ENCODE data around the gene POGZ. TPM values are rescaled to one million over a fixed set of nuclear protein-coding genes. Genes with fewer than 3 reads are reported as not detected.
"Not testable (repeated sequence)": the region's sequence is repeated elsewhere in the genome, so short reads cannot be mapped to it uniquely, and the experiment has no call there.

The POGZ gene
- total RNA-seq, 1 experiment from 2014 or later, result 16.4 TPM

DNA sequence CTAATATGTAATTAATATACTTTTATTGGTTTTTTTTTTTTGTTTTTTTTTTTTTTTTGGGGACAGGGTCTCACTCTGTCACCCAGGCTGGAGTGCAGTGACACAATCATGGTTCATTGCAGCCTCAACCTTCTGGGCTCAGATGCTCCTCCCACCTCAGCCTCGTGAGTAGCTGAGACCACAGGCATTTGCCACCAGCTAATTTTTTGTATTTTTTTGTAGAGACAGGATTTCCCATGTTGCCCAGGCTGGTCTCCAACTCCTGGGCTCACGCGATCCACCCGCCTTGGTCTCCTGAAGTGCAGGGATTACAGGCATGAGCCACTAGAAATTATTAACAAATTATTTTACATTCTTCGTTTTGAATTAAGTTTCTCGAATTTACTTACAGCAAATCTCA lies 16.8 kb upstream of the POGZ start:
- DNase-seq (ENCODE audit: low read depth), result no peak

- DNase-seq (ENCODE audit: low read depth), result no peak
These were observed 15.9 kb upstream of the POGZ start for GRCh38 chr1:151475175-151475574.

- DNase-seq (ENCODE audit: low read depth), result no peak
These were observed 15.5 kb upstream of the POGZ start for GRCh38 chr1:151474745-151475144.

DNA sequence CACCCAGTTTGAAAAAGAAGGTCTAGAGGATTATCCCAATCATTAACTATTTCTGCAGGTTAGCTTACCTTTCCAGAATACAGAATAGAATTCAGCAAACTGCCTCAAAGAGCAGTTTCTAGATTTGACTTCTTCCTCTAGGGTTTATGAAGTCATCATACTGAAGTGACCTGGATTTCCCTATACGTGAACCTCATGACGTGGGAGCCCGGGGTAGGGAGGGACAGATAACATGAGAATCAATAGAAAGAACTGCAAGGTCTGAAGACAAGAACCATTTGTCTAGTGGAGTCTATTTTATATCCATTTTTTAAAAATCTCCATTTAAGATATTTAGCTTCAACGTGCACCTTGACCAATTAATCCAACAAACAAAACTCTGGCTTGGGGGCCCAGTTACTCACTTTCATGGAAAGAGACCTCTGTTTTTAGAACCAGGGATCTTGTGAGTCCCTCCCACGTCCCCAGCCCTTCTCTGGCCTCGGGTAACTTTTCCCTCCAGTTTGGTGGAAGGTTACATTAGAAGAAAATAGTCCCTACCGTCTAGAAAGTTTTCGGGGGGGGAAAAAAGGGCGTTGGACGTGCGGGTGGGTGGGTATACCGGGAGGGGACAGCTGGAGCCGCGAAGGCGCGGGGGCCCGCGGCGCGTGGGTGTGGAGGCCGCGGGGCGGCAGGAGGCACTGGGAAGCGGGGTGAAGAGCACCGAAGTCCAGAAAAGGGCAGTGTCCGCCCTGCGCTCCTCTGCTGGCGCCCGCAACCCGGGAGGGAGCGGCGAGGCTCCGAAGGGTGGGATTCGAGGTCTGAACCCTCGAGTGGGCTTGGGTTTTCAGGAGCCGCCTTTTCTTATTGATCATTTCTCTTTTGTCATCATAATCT lies 13.8 kb upstream of the POGZ start:
- DNase-seq (ENCODE audit: low read depth), result no peak

DNA sequence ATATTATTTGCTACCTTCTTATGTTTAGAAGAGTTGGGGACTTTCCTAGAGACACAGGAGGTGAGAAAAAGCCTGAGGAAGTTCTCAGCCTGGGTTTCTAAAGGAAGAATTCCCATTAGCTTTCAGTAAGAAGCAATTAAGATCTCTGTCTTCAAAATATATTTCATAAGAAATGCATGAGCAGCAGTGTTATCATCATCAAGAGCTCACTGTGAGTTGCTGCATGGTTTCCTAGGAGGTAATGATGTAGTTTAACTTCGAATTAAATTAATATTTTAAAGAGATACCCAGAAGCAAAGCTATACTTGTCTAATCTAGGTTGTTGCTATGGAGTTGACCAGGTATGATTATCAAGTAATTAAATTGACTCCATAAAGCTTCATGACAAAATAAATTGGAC lies 5.7 kb upstream of the POGZ start:
- DNase-seq (ENCODE audit: low read depth), result no peak

- no peak for DNase-seq (ENCODE audit: low read depth)
These were observed 2.4 kb upstream of the POGZ start for GRCh38 chr1:151461694-151462093.

GRCh38 chr1:151458802-151459330 lies 428 bp downstream of the POGZ start:
- peak; percentile 77 for DNase-seq (ENCODE audit: low read depth)

DNA sequence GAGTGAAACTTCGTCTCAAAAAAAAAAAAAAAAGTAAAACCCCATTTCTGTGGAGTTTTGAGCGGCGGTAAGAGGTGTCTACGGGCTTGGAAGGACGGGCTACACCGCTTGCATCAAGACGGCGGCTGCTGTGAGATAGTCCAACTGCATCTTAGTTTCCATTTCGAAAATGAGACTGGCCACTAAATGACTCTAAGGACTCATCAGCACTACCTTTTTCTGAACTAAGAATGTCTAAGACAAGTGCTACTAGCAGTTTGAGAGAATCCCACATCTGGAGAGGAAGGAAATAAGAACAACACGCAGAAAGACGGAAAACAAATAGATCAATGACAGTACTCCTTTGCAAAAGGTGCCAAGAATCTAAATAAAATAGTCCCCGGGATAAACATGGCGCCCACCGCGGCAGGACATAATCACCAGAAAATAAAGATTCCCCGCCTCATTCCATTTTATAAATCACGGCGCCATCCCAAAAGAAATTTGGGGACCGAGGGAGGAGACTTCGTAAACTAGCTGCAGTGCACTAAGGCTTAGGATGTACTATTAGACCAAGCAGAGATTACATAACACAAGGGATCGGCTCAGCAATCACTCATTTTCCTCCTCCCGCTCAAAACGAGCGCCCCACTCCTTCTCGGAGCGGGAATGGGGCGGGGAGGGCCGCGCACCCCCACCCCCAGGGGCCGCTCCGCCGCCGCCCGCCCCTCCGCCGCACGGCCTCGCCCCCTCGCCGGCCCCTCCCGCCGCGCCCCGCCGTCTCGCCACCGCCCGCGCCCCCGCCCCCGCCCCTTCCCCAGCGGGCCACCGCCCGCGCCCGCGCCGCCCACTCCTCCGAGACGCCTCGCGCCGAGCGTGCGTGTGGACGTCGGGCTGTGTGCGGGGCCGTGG lies 1.1 kb downstream of the POGZ start:
- DNase-seq (ENCODE audit: low read depth), result peak; percentile 89

DNA sequence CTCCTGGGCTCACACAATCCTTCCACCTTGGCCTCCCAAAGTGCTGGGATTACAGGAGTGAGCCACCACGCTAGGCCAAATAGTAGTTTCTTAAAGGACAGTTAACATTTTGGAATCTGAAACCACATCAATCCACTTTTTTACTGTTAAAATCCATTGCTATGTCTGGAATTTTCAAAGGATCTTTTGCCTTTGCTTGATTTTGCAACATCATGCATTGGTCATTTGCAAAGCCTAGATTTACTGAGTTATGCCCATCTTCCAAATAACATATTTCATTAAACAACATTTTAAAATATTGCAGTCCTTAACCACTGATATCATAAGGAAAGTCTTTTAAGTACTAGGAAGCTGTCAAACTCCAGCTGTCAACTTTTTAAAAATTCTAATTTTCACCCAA lies 3.3 kb downstream of the POGZ start:
- DNase-seq (ENCODE audit: low read depth), result no peak

DNA sequence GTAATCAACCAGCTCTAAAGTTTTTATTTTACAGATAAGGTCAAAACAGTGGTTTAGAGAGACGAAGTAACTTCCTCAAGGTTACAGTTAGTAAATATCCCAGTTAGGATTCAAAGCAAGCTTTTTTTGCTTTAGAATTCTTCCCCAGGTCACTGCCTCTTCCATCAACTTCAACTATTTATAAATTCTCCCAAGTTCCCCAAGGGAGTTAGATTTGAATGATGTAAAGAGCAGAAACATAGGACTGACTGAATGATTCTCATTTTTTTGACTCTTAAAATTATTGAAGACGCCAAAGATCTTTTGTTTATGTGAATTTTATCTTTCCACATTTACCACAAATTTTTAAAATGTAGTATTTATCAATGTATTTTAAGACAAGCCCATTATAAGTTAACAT lies 4.1 kb downstream of the POGZ start:
- DNase-seq (ENCODE audit: low read depth), result no peak

DNA sequence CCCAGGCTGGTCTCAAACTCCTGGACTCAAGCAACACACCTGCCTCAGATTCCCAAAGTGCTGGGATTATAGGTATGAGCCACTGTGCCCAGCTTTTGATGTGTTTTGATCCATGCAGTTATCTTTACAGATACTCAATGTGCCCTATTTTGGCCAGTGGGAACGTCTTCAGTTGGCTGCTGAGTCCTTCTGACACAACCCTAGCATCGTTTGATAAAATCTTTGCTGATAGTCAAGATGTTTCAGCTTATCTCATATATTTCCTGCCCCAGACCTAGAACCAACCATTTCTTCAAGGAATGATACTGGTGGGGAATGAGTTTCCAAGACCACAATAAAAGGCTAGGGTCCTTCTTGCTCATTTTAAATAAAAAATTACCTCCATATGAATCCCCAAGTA lies 11.6 kb downstream of the POGZ start:
- DNase-seq (ENCODE audit: low read depth), result no peak

DNA sequence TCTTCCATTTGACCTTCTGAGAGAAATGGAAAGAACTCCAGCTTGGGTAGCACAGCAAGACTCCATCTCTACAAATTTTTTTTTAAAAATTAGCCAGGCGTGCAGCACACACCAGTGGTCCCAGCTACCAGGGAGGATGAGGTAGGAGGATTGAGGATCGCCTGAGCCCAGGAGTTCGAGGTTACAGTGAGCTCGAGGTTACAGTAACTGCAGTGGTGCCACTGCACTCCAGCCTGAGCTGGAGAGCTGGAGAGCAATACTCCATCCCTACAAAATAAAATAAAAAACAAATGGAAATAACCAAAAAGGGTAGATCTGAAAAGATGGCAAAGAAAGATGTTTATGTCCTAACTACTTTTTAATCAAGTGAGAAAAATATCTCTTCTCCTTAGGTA lies 14.5 kb downstream of the POGZ start:
- DNase-seq (ENCODE audit: low read depth), result no peak

DNA sequence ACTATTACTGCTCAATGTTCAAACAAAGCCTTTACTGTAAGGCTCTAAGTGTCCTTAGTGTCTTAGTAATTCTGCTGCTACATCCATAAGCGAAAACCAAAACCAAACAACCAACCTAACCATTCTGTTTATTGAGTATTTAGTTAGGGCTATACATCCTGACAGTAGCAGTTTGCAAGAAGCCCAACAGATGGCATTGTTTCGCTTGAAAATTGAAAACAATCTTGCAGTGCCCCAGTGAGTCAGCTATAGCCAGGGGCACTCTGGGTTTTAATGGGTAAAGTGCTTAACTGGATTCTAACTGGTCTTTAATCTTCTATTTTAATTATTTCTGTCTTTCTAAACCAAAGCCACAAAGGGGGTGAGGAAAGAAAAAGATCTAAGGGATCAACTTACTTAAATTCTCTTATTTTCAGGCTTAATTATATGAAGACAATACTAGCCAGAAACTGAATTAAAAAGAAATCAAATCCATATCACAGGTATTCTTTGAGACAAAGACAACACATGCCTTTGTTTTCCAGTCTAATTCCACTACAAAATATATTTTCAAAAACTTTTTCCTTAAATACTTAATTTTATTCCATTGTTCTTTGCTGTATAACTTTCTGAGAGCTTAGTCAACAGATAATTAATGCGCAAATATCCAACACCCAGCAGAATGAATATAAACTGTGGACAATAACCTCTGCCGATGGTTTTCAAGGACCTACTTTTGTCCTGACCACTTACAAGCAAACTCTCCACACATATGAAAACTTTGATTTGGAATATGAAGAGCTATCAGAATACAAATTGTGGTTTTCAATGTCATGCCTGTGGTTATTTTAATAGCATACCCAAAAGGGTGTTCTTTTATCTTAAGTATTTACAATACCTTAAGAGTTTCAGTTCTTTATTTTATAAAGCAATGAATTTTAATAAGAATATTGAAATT lies 15.2 kb downstream of the POGZ start:
- peak; percentile 78 for DNase-seq (ENCODE audit: low read depth)

- DNase-seq (ENCODE audit: low read depth), result not testable (repeated sequence)
These were observed 21.9 kb downstream of the POGZ start for GRCh38 chr1:151437396-151437795.

- no peak for DNase-seq (ENCODE audit: low read depth)
These were observed 22.3 kb downstream of the POGZ start for GRCh38 chr1:151436985-151437384.

DNA sequence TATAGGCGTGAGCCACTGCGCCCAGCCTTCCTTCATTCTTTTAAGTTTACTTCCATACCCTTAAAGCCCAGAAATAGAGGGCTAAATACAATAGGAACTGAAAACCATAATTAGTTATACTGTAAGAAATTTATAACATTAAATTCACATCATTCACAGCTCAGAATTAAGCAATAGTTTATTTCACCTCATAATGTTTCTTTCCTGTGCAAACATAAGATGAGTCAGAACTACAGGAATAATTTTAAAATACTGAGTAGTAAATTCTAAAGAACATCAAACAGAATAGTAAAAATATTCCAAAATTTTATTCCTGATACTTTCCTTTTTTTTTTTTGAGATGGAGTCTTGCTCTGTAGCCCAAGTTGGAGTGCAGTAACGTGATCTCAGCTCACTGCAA lies 24.1 kb downstream of the POGZ start:
- no peak for DNase-seq (ENCODE audit: low read depth)

DNA sequence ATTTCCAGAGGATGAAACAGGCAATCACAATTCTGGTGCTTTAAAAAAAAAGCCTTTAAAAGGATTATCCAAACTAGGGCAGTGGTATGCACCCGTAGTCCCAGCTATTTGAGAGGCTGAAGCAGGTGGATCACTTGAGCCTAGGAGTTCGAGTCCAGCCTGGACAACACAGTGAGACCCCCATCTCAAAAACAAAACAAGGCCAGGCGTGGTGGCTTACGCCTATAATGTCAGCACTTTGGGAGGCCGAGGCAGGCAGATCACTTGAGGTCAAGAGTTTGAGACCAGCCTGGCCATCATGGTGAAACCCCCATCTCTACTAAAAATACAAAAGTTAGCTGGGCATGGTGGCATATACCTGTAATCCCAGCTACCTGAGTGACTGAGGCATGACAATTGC lies 25.5 kb downstream of the POGZ start:
- DNase-seq (ENCODE audit: low read depth), result not testable (repeated sequence)

GRCh38 chr1:151428068-151428467 lies 31.2 kb downstream of the POGZ start:
- DNase-seq (ENCODE audit: low read depth), result no peak

GRCh38 chr1:151425103-151425502 lies 34.2 kb downstream of the POGZ start:
- DNase-seq (ENCODE audit: low read depth), result no peak

DNA sequence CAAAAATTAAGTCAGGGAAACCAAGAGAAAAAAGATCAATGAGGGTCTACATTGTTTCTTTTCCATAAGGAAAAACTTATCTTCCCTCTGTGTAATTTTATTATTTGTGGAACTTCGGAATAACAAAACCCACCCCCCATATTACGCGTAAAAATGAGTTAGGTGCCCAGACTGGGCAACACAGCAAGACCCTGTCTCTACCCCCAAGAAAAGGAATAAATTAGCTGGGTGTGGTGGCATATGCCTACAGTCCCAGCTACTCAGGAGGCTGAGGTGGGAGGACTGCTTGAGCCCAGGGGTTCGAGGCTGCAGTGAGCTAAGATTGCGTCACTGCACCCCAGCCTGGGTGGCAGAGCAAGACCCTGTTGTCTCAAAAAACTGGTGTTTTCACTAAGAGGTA lies 39.5 kb downstream of the POGZ start:
- no peak for DNase-seq (ENCODE audit: low read depth)

GRCh38 chr1:151418081-151418480 lies 41.2 kb downstream of the POGZ start:
- no peak for DNase-seq (ENCODE audit: low read depth)

Measured in LHCN-M2 (cell line).